Rectal smooth muscle tissue (tissue), 1 donor: ENCODE results near the gene FOXF2.

Experiments used
- H3K27ac ChIP-seq: one replicate; pipeline ENCODE4 v1.7.0; 2013; ENCODE audit warnings: low read depth, low read length, inconsistent platforms
- H3K27me3 ChIP-seq: one replicate; pipeline ENCODE4 v1.7.0; 2013; ENCODE audit warnings: low read length; ENCODE audit not compliant: control insufficient read depth, insufficient read depth
- H3K36me3 ChIP-seq: one replicate; pipeline ENCODE4 v1.7.0; 2013; ENCODE audit warnings: low read length; ENCODE audit not compliant: control insufficient read depth, insufficient read depth
- H3K4me1 ChIP-seq: one replicate; pipeline ENCODE4 v1.7.0; 2013; ENCODE audit warnings: low read length; ENCODE audit not compliant: control insufficient read depth, insufficient read depth
- H3K4me3 ChIP-seq: one replicate; pipeline ENCODE4 v1.7.0; 2013; ENCODE audit warnings: low read length
- H3K9ac ChIP-seq: one replicate; pipeline ENCODE4 v1.7.0; 2013; ENCODE audit warnings: low read length

FOXF2 gene

DNA sequence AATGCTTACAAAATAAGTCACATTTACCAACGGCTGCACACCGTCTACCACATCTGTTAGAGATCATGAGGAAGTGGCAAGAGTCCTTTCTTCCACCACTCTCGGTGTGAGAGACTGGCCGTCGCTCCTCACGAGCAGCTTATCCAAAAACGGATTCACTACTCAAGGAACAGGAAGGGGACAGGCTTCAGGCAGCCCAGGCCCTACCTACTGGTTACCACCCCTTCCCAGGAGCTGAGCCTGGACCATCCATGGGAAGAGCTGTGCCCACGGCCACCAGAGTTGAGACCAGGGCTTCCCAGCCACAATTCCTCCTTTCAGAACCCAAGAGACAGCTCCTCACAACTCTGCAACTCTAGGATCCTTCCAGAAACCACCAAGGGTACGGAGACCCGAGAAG is 37.0 kb downstream of the FOXF2 start:
- Histone ChIP-seq H3K4me3 (no peak overlapping the region), H3K9ac (no peak overlapping the region), H3K27me3 (no peaks in the 10 kb centered on the region), H3K36me3 (no peaks in the 10 kb centered on the region), H3K27ac (no peak overlapping the region), H3K4me1 (no peaks in the 10 kb centered on the region)

DNA sequence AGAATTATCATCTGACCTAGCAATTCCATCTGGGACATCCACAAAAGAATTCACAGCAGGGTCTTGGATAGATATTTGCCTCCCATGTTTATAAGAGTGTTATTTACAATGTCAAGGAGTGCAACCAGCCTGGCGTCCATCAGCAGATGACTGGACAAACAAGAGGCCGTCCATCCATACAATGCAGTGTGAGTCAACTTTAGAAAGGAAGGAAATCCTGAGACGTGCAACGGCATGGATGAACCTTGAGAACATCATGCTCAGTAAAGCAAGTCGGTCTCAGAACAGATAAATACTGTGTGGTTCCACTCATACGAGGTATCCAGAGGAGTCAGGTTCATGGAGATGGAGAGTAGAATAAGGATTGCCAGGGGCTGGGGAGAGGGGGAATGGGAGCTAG is 46.4 kb downstream of the FOXF2 start:
- peaks cover 5% of the 10 kb centered on the region for H3K27me3 ChIP-seq
- no peak overlapping the region for H3K27ac ChIP-seq

DNA sequence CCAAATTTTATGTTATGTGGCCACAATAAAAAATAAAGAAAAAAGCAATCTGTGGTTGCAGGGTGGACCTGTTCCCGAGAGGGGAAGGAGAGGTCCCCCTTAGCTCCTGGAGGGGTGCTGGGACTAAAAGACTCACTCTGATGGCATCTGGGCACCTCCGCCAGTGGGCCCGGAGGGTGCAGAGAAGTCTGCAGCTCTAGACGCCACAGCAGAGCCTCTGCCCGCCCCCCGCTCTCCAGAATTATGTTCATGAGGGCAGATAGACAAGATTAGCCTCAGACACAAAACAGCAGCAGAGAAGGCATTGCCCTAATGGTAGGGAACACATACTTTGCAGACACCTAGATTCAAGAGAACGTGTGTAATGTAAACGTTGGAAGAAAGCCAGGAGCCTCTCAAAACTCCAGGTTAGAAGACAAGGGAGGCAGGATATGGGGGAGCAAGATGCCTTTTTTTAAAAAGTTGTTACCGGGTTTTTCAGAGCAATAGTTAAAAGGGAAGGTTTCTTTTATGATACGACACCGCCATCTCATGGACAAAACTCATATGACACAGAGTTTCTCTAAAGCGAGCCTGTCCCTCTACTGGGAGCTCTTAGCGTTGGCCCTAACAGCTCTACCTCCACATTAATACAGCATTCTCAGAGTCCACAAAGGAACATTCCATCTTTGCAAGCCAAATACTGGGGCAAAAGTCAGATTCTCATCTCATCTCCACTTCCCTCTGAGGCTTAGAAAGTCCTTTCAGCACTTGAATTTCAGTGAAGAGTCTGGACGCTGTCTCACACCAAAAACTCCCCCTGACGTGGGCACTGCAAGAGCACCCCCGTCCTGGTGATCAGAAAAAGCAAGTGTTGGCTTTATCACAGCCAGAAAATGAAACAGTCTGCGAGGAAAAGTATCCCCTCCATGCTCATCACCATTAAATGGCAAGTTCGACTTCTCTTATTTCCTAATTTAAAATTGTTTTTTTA is 47.2 kb downstream of the FOXF2 start:
- no peak overlapping the region for H3K9ac ChIP-seq
- no peaks in the 10 kb centered on the region for H3K4me1 ChIP-seq
- no peak overlapping the region for H3K27ac ChIP-seq
- peaks cover 5% of the 10 kb centered on the region for H3K27me3 ChIP-seq
- no peaks in the 10 kb centered on the region for H3K36me3 ChIP-seq
- no peak overlapping the region for H3K4me3 ChIP-seq

More for the DNA sequence above, 46.4 kb downstream of the FOXF2 start:
- H3K4me1 ChIP-seq, result no peaks in the 10 kb centered on the region
- H3K9ac ChIP-seq, result no peak overlapping the region
- H3K4me3 ChIP-seq, result no peak overlapping the region
- no peaks in the 10 kb centered on the region for H3K36me3 ChIP-seq

DNA sequence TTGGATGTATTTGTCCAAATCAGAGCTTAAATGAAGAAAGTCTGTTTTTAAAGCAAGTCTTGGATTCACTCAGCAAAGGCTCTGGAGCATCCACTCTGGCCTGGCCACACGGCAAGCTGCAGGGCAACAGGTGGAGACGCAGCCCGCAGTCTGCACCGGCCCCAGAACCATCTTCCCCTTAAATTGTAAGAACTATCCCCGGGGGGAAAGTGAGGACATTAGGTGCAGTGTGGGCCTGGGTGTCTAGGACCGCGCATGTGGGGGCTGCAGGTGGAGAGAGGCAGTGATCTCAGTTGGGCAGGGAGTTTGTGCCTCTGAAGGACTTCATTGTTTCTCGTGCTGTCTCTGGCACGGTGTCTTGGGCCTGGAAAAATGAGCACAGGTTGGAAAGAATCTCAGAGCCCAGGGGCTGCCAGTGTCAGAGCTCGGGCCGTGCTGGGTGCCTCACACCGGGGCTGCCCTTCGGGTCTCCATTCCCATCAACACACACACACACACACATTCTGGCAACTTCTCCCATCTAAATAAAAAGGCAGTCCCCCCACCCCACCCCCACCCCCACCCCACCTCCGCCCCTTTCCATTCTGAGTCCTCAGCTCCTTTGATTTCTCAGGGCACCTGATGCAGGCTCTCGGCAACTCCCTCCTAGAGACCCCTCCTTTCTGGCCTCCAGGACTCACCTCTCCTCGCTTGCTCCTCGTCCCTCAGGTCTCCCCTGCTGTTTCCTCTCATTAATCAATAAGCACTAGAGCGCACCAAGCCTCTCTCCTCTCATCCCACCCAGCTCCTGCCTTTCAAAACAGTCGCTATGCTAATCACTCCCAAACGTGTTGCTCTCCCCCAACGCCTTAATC is 48.4 kb downstream of the FOXF2 start:
- H3K36me3 ChIP-seq, result no peaks in the 10 kb centered on the region
- H3K4me1 ChIP-seq, result no peaks in the 10 kb centered on the region
- H3K4me3 ChIP-seq, result no peak overlapping the region
- H3K9ac ChIP-seq, result no peak overlapping the region
- H3K27me3 ChIP-seq, result peaks cover 5% of the 10 kb centered on the region
- no peak overlapping the region for H3K27ac ChIP-seq

DNA sequence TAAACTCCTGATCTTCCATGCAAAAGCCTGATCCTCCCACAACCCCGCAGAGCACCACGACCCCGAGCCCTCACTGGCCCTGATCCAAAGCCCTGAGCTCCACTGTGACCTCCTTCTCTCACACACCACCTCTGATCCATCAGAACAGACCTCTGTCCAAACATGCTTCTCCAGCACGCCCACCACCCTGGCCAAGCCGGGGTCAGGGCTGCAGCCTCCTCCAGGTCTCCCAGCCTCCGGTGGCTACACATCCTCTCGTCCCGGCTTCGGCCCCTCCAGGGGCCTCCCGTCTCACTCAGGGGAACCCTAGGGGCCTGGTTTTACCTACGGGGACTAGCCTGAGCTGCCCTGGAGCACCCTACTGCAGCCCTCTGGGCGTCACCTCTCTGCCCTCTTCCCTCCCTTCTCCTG is 49.1 kb downstream of the FOXF2 start:
- Histone ChIP-seq H3K27ac (no peak overlapping the region), H3K36me3 (no peaks in the 10 kb centered on the region), H3K4me1 (no peaks in the 10 kb centered on the region), H3K27me3 (peaks cover 5% of the 10 kb centered on the region), H3K9ac (no peak overlapping the region), H3K4me3 (no peak overlapping the region)

DNA sequence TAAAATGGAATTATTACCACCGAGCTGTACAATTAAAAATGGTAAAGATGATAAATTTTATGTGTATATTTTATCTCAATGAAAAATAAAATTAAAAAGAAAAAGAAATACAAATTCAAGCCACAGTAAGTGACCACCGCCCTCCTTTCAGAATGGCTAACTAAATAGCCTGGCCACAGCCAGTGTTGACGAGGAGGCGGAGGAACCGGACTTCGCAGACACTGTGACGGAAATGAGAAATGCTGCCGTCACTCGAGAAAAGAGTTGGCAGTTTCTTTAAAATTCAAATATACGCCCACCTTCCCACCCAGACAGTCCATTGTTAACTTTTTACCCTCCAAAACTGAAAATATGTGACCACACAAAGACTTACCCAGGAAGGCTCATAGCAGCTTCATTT is 50.0 kb downstream of the FOXF2 start:
- H3K4me1 ChIP-seq, result no peaks in the 10 kb centered on the region
- no peak overlapping the region for H3K4me3 ChIP-seq
- H3K27ac ChIP-seq, result no peak overlapping the region
- no peak overlapping the region for H3K9ac ChIP-seq
- H3K27me3 ChIP-seq, result peaks cover 5% of the 10 kb centered on the region
- H3K36me3 ChIP-seq, result no peaks in the 10 kb centered on the region

DNA sequence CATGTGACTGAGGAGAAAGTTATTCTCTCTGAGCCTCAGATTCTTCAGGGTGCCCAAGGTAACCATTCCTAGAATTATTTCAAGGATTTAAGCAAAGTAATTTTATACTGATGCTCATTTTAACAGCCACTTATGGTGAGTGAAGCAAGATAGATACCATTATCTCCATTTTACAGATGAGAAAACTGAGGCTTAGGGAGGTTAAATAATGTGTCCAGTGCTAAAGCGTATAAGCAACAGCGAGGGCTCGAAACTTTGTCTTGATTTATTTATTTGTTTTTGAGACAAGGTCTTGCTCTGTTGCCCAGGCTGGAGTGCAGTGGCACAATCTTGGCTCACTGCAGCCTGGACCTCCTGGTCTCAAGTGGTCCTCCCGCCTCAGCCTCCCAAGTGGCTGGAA is 53.6 kb downstream of the FOXF2 start:
- Histone ChIP-seq H3K27ac (no peak overlapping the region), H3K4me3 (no peak overlapping the region), H3K27me3 (no peaks in the 10 kb centered on the region), H3K36me3 (no peaks in the 10 kb centered on the region), H3K4me1 (no peaks in the 10 kb centered on the region), H3K9ac (no peak overlapping the region)
